Right lobe of liver (tissue), 4 donors: Measurements from ENCODE around the gene NPEPL1.

Experiments
- CTCF ChIP-seq, 4 donors: fragments of 200-600 bp in 3 of 4; fragments of 450-650 bp in 1 of 4; IDR thresholded peaks; one replicate each; pipeline versions ENCODE4 v1.5.1 to v1.8.0; 2016 to 2022; ENCODE audit warnings: antibody characterized with exemption in 4 of 4, mild to moderate bottlenecking in 2 of 4
- POLR2A ChIP-seq: fragments of 450-650 bp; IDR thresholded peaks from one replicate; pipeline ENCODE4 v1.6.1; 2017; ENCODE audit warnings: antibody characterized with exemption, mild to moderate bottlenecking
- donor health status: DM: no; HTN: no; CAD: no.
- donor health status: DM: no; HTN: no; CAD: no.
- donor health status: DM: no; HTN: yes; CAD: no.

- TF ChIP-seq CTCF (IDR thresholded peaks at IDR 0.05) (no peak), POLR2A (no peak)
Observed at GRCh38 chr20:58695084-58695722, 2.6 kb downstream of the NPEPL1 start.
